ENCODE data around the gene SCN1B.

Gene SCN1B

DNA sequence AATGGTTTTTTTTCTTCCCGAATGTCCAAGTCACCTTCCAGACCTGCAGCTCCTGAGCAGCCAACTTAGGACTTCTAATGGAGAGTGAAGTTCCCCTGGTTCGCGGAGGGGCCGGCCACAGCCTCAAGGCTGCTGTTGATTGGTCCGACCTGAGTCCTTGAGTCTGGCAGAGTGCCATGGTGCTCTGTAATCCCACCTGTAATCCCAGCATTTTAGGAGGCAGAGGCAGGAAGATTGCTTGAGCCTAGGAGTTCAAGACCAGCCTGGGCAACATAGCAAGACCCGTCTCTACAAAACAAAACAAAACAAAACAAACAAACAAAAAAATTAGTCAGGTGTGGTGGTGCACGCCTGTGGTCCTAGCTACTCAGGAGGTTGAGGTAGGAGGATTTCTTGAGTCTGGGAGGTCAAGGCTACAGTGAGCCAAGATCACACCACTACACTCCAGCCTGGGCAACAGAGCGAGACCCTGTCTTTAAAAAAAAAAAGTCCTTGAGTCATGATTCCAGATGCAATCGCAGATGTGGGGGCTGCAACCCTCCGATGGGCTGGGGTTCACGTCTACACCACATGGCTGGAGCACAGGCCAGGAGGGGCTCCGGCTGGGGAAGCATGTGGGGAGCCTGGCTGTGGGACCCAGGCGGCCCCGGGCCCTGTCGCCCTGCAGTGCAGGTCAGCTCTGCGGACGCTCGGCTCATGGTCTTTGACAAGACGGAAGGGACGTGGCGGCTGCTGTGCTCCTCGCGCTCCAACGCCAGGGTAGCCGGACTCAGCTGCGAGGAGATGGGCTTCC is 28.9 kb downstream of the SCN1B start:
- H4K20me1 ChIP-seq (ENCODE audit: low read depth, low read length) = no peaks in the 10 kb centered on the region
- H3K9me3 ChIP-seq (ENCODE audit: insufficient read depth, low read length) = no peaks in the 10 kb centered on the region
- H3K9ac ChIP-seq (ENCODE audit: low read length) = no peak overlapping the region
- no peaks in the 10 kb centered on the region for H3K36me3 ChIP-seq (ENCODE audit: low read length)
- no peak for TF ChIP-seq EZH2phosphoT487 (conservative IDR thresholded peaks at IDR 0.05; ENCODE audit: low read length)
- TF ChIP-seq, protein P1, sequence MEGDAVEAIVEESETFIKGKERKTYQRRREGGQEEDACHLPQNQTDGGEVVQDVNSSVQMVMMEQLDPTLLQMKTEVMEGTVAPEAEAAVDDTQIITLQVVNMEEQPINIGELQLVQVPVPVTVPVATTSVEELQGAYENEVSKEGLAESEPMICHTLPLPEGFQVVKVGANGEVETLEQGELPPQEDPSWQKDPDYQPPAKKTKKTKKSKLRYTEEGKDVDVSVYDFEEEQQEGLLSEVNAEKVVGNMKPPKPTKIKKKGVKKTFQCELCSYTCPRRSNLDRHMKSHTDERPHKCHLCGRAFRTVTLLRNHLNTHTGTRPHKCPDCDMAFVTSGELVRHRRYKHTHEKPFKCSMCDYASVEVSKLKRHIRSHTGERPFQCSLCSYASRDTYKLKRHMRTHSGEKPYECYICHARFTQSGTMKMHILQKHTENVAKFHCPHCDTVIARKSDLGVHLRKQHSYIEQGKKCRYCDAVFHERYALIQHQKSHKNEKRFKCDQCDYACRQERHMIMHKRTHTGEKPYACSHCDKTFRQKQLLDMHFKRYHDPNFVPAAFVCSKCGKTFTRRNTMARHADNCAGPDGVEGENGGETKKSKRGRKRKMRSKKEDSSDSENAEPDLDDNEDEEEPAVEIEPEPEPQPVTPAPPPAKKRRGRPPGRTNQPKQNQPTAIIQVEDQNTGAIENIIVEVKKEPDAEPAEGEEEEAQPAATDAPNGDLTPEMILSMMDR (IDR thresholded peaks at IDR 0.05; ENCODE audit: insufficient read depth, low read length, poor library complexity, severe bottlenecking) = no peak
- H3K9me2 ChIP-seq (replicated peaks; ENCODE audit: insufficient read depth, low read length) = no peaks in the 10 kb centered on the region
- H3K4me2 ChIP-seq (ENCODE audit: low read depth, low read length, poor library complexity, severe bottlenecking) = no peak overlapping the region
- H2AFZ ChIP-seq (ENCODE audit: low read depth, low read length, severe bottlenecking) = no peak overlapping the region
- no peaks in the 10 kb centered on the region for H3K79me2 ChIP-seq (ENCODE audit: insufficient read depth, low read length)
- H3F3A ChIP-seq (ENCODE audit: insufficient read depth) = no peaks in the 10 kb centered on the region
- H3K4me3 ChIP-seq (ENCODE audit: insufficient read depth, low read length, poor library complexity, severe bottlenecking) = no peak overlapping the region
- H3K27ac ChIP-seq (ENCODE audit: low read depth, low read length) = no peak overlapping the region
- H3K27me3 ChIP-seq (ENCODE audit: low read length) = no peaks in the 10 kb centered on the region

DNA sequence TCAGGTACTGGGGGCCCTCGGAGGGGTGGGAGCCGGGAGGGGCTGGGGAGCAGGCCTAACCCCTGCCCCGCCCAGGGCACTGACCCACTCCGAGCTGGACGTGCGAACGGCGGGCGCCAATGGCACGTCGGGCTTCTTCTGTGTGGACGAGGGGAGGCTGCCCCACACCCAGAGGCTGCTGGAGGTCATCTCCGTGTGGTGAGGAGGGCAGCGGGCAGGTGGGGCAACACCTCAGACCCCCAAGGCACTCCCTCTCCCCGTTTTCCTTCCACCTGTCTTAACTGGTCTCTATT is 29.5 kb downstream of the SCN1B start:
- H3K9ac ChIP-seq (ENCODE audit: low read length) = no peak overlapping the region
- TF ChIP-seq, protein P1 (IDR thresholded peaks at IDR 0.05; ENCODE audit: insufficient read depth, low read length, poor library complexity, severe bottlenecking) = no peak
- TF ChIP-seq EZH2phosphoT487 (conservative IDR thresholded peaks at IDR 0.05; ENCODE audit: low read length) = no peak
- H3K4me3 ChIP-seq (ENCODE audit: insufficient read depth, low read length, poor library complexity, severe bottlenecking) = no peak overlapping the region
- H4K20me1 ChIP-seq (ENCODE audit: low read depth, low read length) = no peaks in the 10 kb centered on the region
- no peak overlapping the region for H3K4me2 ChIP-seq (ENCODE audit: low read depth, low read length, poor library complexity, severe bottlenecking)
- no peaks in the 10 kb centered on the region for H3F3A ChIP-seq (ENCODE audit: insufficient read depth)
- H3K27ac ChIP-seq (ENCODE audit: low read depth, low read length) = no peak overlapping the region
- no peak overlapping the region for H2AFZ ChIP-seq (ENCODE audit: low read depth, low read length, severe bottlenecking)
- no peaks in the 10 kb centered on the region for H3K27me3 ChIP-seq (ENCODE audit: low read length)
- no peaks in the 10 kb centered on the region for H3K9me3 ChIP-seq (ENCODE audit: insufficient read depth, low read length)
- H3K36me3 ChIP-seq (ENCODE audit: low read length) = no peaks in the 10 kb centered on the region
- no peaks in the 10 kb centered on the region for H3K9me2 ChIP-seq (replicated peaks; ENCODE audit: insufficient read depth, low read length)
- no peaks in the 10 kb centered on the region for H3K79me2 ChIP-seq (ENCODE audit: insufficient read depth, low read length)

DNA sequence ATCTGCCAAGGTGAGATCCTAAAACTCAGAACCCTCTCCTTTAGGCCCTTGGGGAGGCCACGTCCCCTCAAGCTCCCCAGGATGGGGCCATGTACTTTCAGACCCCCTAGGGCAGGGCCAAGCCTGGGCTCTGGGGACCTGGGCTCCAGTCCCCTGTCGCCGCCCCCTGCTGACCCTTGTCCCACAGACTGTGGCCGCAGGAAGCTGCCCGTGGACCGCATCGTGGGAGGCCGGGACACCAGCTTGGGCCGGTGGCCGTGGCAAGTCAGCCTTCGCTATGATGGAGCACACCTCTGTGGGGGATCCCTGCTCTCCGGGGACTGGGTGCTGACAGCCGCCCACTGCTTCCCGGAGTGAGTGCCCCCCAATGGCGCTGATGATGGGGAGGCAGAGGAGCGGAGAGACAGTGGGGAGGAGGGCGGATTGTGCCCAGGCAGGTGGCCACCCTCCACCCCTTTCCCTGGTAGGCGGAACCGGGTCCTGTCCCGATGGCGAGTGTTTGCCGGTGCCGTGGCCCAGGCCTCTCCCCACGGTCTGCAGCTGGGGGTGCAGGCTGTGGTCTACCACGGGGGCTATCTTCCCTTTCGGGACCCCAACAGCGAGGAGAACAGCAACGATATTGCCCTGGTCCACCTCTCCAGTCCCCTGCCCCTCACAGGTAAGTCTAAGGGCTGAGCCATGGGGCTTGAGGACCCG is 30.0 kb downstream of the SCN1B start:
- TF ChIP-seq, protein P1 (IDR thresholded peaks at IDR 0.05; ENCODE audit: insufficient read depth, low read length, poor library complexity, severe bottlenecking) = no peak
- no peak for TF ChIP-seq EZH2phosphoT487 (conservative IDR thresholded peaks at IDR 0.05; ENCODE audit: low read length)
- Histone ChIP-seq H3K9me3 (ENCODE audit: insufficient read depth, low read length) (no peaks in the 10 kb centered on the region), H3K27me3 (ENCODE audit: low read length) (no peaks in the 10 kb centered on the region), H3K36me3 (ENCODE audit: low read length) (no peaks in the 10 kb centered on the region), H3K27ac (ENCODE audit: low read depth, low read length) (no peak overlapping the region), H3K79me2 (ENCODE audit: insufficient read depth, low read length) (no peaks in the 10 kb centered on the region), H3K9ac (ENCODE audit: low read length) (no peak overlapping the region), H3K9me2 (replicated peaks; ENCODE audit: insufficient read depth, low read length) (no peaks in the 10 kb centered on the region), H3F3A (ENCODE audit: insufficient read depth) (no peaks in the 10 kb centered on the region), H2AFZ (ENCODE audit: low read depth, low read length, severe bottlenecking) (no peak overlapping the region), H3K4me2 (ENCODE audit: low read depth, low read length, poor library complexity, severe bottlenecking) (no peak overlapping the region), H4K20me1 (ENCODE audit: low read depth, low read length) (no peaks in the 10 kb centered on the region), H3K4me3 (ENCODE audit: insufficient read depth, low read length, poor library complexity, severe bottlenecking) (no peak overlapping the region)
